Stimulated activated memory B cell treated with anti-CD40 and anti-IgM and Interleukin-4, amounts not matched to agents 10 μg/mL and 1 μg/mL and 100 μg/mL, for 72 hours (primary cell): ENCODE data around the gene NEK10.

Source experiments
- ATAC-seq: fragments of 150-1000 bp; cut with Tn5 transposase; 2 replicates; pipeline ENCODE4 v1.10.0; 2021
- H3K27ac Mint-ChIP-seq: one replicate; pipeline ENCODE4 v1.8.0; 2022; ENCODE audit warnings: mild to moderate bottlenecking, mixed read lengths
- H3K27me3 Mint-ChIP-seq: one replicate; pipeline ENCODE4 v1.8.0; 2022; ENCODE audit warnings: mixed read lengths
- H3K36me3 Mint-ChIP-seq: one replicate; pipeline ENCODE4 v1.8.0; 2022; ENCODE audit warnings: mixed read lengths
- H3K4me1 Mint-ChIP-seq: one replicate; pipeline ENCODE4 v1.8.0; 2022; ENCODE audit warnings: mixed read lengths
- H3K4me3 Mint-ChIP-seq: one replicate; pipeline ENCODE4 v1.8.0; 2022; ENCODE audit warnings: mild to moderate bottlenecking, moderate library complexity, mixed read lengths
- H3K9me3 Mint-ChIP-seq: one replicate; pipeline ENCODE4 v1.8.0; 2022; ENCODE audit warnings: mixed read lengths

The NEK10 gene

DNA sequence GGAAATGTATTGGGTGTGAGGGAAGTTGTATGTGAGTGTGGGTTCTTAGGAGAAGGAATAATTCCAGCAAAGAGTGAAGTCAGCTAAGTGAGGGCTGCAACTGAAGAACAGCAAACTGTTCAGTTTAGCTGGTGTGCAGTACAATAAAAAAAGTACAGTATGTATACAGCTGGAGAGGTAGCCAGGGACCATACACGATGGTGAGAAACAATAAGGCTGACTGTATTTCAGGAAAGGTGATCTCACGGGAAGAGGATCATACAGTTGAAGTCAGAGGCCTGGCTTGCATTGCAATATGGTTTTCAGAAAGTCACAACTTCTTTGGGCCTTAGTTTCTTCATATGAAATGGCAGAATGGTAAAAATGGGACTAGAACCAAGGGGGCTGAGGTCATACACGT, 222.4 kb downstream of the NEK10 start:
- H3K27me3 Mint-ChIP-seq, result peaks cover 1% of the 10 kb centered on the region
- no peak overlapping the region for H3K27ac Mint-ChIP-seq
- no peaks in the 10 kb centered on the region for H3K36me3 Mint-ChIP-seq
- H3K4me1 Mint-ChIP-seq, result no peaks in the 10 kb centered on the region
- H3K4me3 Mint-ChIP-seq, result no peak overlapping the region
- peaks cover 3% of the 10 kb centered on the region for H3K9me3 Mint-ChIP-seq
- ATAC-seq, result no peak

DNA sequence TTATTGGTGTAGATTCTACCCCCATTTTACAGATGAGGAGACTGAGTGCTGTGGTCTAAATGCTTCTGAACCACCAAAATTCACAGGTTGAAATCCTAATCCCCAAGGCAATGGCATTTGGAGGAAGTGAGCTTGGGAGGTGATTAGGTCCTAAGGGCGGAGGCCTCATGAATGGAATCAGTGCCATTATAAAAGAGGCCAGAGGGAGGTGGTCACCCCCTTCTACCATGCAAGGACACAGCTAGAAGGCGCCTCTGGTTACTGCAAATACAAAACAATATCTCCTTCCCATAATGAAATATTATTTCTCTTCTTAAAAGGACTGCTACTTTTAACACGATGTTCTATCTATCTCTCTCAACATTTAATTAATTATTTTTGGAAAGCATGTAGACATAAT, 223.5 kb downstream of the NEK10 start:
- Mint-ChIP-seq H3K9me3 (peaks cover 3% of the 10 kb centered on the region), H3K27me3 (no peaks in the 10 kb centered on the region), H3K4me1 (no peaks in the 10 kb centered on the region), H3K4me3 (no peak overlapping the region), H3K27ac (no peak overlapping the region), H3K36me3 (no peaks in the 10 kb centered on the region)
- no peak for ATAC-seq

DNA sequence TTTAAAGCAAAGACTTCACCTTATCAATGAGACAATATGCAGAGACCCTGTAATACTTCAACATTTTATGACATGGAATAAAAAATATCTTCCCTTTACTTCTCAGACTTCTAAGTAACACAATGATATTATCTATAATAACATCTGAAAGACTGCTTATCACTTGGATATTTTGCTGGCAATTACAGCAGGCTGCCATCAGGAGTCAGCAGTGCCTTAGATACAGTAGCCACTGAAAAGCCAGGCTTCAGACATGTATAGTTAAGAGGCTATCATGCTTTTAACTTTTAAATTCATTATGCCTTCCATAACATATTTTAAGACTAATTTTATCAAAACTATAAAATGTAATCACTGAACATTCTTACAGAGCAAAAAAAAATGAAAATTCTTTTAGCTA, 227.5 kb downstream of the NEK10 start:
- no peak overlapping the region for H3K27ac Mint-ChIP-seq
- H3K36me3 Mint-ChIP-seq, result no peaks in the 10 kb centered on the region
- H3K4me3 Mint-ChIP-seq, result no peak overlapping the region
- H3K9me3 Mint-ChIP-seq, result peaks cover 3% of the 10 kb centered on the region
- H3K27me3 Mint-ChIP-seq, result no peaks in the 10 kb centered on the region
- ATAC-seq, result no peak
- no peaks in the 10 kb centered on the region for H3K4me1 Mint-ChIP-seq

DNA sequence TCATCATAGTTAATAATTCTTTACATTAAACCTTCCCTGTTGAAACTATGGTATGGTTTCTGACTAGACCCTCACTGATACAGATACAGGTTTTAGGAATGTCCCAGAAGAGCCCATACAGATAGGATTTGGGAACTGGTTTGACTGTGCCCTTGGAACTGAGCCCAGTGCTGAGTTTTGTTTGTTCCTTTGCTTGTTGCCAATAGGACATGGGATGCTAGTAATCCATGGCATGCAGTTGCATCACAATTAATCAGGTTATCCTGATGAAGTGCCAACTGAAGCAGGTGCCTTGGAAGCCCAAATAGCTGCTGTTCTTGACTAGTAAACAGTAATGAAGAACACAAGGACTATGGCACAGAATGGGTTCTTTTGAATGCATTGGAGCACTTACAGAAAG, 230.6 kb downstream of the NEK10 start:
- Mint-ChIP-seq H3K9me3 (peaks cover 3% of the 10 kb centered on the region), H3K4me1 (peaks cover 6% of the 10 kb centered on the region), H3K4me3 (no peak overlapping the region), H3K27me3 (no peaks in the 10 kb centered on the region), H3K36me3 (no peaks in the 10 kb centered on the region), H3K27ac (no peak overlapping the region)
- no peak for ATAC-seq

DNA sequence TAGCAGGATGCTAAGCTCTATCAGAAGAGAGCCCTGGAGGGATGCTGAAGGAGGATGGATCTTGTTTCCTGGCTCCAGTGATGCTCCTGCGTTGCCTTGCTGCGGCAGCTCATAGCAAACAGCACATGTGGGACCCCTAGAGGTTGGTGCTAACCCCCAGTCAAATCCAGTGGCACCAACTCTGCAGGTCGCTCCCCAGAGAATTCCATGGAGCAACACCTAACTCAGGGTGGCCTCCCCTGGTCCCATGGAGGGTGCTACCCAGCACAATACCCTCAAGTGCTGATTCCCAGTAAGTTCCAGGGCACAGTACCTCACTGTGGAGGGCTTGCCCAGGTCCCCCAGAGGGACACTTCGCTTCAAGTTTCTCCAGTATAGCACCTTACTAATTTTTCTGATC, 231.2 kb downstream of the NEK10 start:
- Mint-ChIP-seq H3K27me3 (no peaks in the 10 kb centered on the region), H3K36me3 (no peaks in the 10 kb centered on the region), H3K4me3 (no peak overlapping the region), H3K27ac (no peak overlapping the region), H3K4me1 (peaks cover 6% of the 10 kb centered on the region), H3K9me3 (peaks cover 3% of the 10 kb centered on the region)
- ATAC-seq, result no peak

DNA sequence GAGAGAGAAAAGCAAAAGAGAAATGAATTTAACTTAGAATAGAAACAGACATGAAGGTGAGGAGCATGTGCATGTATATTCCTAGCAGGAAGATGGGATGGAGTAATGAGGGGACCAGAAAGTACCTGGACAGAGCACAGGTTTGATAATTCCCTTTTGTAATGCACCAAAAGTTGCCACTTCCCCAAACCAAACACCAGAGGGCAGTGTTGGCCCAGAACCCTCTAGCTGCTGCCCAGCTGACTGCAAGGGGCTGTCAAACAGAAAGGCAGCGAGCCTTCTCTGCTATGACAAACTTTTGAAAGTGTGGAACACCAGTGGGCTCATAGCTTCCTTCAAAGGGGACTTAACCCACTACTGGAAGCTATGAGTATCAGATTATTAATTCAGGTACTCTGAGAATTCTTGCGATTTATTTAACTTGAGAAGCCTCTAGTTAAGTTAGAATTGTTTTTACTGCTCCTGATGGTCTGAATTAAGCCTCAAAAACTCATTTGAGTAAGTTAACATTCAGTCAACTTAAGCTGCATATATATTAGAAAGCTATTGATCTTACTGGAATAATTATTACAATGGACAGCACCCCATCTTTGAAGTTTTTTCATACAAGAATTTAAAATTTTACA, 234.9 kb downstream of the NEK10 start:
- H3K9me3 Mint-ChIP-seq, result no peaks in the 10 kb centered on the region
- H3K27ac Mint-ChIP-seq, result no peak overlapping the region
- H3K27me3 Mint-ChIP-seq, result no peaks in the 10 kb centered on the region
- peaks cover 6% of the 10 kb centered on the region for H3K4me1 Mint-ChIP-seq
- no peaks in the 10 kb centered on the region for H3K36me3 Mint-ChIP-seq
- peak; percentile 68 for ATAC-seq
- no peak overlapping the region for H3K4me3 Mint-ChIP-seq

DNA sequence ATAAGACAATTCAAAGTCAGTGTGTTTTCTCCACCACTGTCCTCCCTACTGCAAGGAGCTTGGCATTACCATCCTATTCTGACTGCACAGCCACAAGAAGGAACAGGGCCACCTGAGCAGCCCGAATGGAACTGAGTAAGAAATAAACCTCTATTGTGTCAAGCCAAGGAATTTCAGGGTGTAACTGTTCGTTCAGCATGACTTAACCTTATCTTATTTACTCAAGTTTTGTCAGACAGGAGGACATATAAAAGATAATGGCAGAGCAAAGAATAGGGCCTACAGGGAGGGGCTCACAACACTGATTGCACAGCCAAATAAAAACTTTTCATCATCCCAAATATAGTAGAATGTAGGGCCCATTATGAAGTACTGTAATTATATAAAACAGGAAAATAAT, 236.1 kb downstream of the NEK10 start:
- H3K27ac Mint-ChIP-seq, result no peak overlapping the region
- no peak for ATAC-seq
- no peak overlapping the region for H3K4me3 Mint-ChIP-seq
- no peaks in the 10 kb centered on the region for H3K36me3 Mint-ChIP-seq
- peaks cover 6% of the 10 kb centered on the region for H3K4me1 Mint-ChIP-seq
- H3K27me3 Mint-ChIP-seq, result no peaks in the 10 kb centered on the region
- H3K9me3 Mint-ChIP-seq, result no peaks in the 10 kb centered on the region

DNA sequence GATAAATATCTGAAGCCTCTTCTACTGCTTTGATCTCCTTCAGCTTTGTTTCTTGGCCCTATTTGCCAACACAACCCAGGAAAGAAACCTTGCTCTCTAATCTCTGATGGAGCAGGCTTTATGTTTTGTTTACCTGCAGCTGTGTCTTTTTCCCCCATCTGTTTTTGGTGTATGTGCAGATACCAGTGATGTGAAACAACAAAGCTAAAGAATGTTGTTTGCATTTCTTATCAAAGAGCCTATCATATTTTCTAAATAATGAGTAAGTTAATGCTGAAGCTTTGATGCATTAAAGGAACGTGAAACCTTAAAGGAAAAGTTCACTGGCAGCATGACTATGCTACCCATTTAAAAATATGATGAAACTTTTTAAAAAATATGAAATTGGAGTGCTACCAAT, 238.4 kb downstream of the NEK10 start:
- ATAC-seq, result no peak
- no peaks in the 10 kb centered on the region for H3K36me3 Mint-ChIP-seq
- H3K27ac Mint-ChIP-seq, result no peak overlapping the region
- H3K4me1 Mint-ChIP-seq, result peaks cover 6% of the 10 kb centered on the region
- H3K4me3 Mint-ChIP-seq, result no peak overlapping the region
- no peaks in the 10 kb centered on the region for H3K9me3 Mint-ChIP-seq
- H3K27me3 Mint-ChIP-seq, result no peaks in the 10 kb centered on the region

DNA sequence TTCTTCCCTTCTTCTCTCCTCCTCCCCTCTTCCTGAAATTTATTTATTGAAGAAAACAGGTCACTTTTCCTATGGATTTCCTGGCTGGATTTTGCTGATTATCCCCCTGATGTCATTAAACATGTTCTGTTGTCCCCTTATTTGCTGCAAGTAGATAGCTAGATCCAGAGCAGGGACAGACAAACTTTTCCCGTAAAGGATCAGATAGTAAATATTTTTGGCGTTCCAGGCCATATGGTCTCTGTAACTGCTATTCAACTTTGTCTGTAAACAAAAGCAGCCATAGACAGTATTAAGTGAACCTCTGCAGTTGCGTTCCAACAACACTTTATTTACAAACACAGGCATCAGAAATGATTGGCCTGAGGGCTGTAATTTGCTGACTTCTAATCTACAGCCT, 241.3 kb downstream of the NEK10 start:
- ATAC-seq, result no peak
- Mint-ChIP-seq H3K27ac (no peak overlapping the region), H3K4me3 (no peak overlapping the region), H3K27me3 (no peaks in the 10 kb centered on the region), H3K9me3 (no peaks in the 10 kb centered on the region), H3K36me3 (no peaks in the 10 kb centered on the region), H3K4me1 (no peaks in the 10 kb centered on the region)

DNA sequence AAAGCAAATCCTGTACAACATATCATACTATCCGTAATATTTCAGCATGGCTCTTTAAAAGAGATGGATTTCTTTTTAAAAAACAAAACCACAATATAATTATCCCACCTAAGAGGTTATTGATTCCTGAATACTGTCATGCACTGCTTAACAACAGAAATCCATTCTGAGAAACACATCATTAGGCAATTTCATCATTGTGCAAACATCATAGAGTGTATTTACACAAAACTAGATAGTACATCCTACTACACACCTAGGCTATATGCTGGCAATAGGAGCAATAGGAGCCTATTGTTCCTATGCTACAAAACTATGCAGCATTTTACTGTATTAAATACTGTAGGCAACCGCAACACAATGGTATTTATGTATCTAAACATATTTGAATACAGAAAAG, 242.0 kb downstream of the NEK10 start:
- Mint-ChIP-seq H3K36me3 (no peaks in the 10 kb centered on the region), H3K4me1 (no peaks in the 10 kb centered on the region), H3K27me3 (no peaks in the 10 kb centered on the region), H3K27ac (no peak overlapping the region), H3K4me3 (no peak overlapping the region), H3K9me3 (no peaks in the 10 kb centered on the region)
- no peak for ATAC-seq

DNA sequence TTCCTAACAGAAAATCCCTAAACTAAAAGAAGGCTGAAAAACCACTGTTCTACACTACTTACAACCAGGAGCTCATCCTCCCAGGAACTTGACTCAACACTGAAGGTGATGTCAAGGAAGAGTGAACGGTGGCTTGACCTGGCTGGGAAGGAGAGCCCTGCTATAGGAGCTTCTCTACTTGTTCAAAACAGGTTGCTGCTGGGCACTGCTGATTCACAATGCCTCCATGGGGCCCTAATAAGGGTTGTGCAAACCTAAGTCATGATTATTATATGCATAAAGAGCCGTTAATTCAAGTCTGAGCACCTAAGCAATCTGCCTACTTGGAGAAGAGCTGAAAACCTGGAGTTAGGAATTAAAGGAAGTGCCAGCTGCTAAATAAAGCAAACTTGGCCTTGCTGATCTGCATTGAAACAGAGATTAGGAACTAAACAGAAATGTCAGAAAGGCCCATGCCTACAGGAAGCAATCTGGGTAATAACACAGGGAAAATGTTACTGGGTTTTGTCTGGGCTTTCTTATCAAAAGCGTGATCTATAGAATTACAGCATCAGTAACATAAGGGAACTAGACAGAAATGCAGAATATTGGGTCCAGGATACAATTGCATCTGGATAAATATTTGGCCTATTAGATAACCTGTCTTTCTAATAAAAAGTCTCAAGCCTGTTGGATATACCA, 243.2 kb downstream of the NEK10 start:
- H3K4me1 Mint-ChIP-seq, result no peaks in the 10 kb centered on the region
- H3K4me3 Mint-ChIP-seq, result no peak overlapping the region
- H3K27ac Mint-ChIP-seq, result no peak overlapping the region
- H3K36me3 Mint-ChIP-seq, result no peaks in the 10 kb centered on the region
- no peaks in the 10 kb centered on the region for H3K9me3 Mint-ChIP-seq
- no peaks in the 10 kb centered on the region for H3K27me3 Mint-ChIP-seq
- ATAC-seq, result peak; percentile 42

DNA sequence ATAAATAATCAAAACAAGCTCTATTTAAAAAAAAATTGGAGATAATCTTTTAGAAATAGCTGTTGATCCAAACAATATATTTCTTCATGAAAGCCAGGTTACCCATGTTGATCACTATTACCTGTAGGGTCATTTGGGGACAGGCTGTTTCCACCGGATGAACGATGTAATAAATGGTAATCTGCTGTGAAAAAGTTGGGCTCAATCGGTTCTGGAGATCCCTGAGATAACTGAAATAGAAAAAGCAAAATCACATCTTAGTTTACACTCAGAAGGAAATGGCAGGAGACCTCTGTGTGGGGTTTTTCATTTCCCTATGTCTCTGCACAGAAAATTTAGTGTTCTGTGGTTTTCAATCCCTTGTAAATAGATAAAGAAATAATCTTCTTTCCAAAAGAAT, 249.5 kb downstream of the NEK10 start:
- H3K9me3 Mint-ChIP-seq, result no peaks in the 10 kb centered on the region
- H3K27ac Mint-ChIP-seq, result no peak overlapping the region
- no peaks in the 10 kb centered on the region for H3K36me3 Mint-ChIP-seq
- H3K27me3 Mint-ChIP-seq, result no peaks in the 10 kb centered on the region
- no peak for ATAC-seq
- no peak overlapping the region for H3K4me3 Mint-ChIP-seq
- H3K4me1 Mint-ChIP-seq, result no peaks in the 10 kb centered on the region

DNA sequence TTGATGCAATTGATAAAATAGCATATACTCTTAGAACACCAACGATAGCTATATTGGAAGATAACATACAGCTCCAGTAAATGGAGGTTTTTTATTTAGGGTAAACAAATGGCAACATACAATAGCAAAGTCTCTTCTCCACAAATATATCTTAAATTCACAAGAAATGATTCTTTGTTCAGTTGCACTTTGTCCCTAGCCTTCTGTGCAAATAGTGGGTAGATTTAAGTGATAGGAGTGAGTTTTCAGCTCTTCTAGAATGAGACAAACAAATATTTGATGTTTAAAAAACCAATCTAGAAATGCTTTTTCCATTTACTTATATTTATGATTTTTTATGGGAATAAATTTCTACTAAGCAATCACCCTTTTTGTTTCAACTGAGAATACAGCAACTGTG, 253.8 kb downstream of the NEK10 start:
- Mint-ChIP-seq H3K4me3 (no peak overlapping the region), H3K36me3 (no peaks in the 10 kb centered on the region), H3K4me1 (no peaks in the 10 kb centered on the region), H3K27ac (no peak overlapping the region), H3K27me3 (no peaks in the 10 kb centered on the region), H3K9me3 (no peaks in the 10 kb centered on the region)
- ATAC-seq, result no peak

DNA sequence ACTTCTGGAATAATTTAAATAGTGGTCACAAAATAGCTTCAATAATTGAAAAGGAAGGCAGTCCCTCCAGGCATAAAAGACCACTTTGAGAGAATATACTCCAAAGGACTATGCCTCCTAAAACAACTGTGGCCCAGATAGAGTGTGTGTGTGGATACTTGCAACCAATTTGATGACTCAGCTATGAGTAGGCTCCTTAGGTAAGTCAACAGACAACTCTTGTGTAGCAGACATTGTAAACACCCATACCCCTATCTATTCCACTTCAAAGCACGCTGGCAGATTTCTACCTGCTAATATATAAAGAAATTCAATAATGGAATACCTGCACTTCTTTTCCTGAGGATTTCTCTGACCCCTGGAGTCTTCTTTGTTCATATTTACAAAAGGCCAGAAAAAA, 254.5 kb downstream of the NEK10 start:
- H3K4me3 Mint-ChIP-seq, result no peak overlapping the region
- no peaks in the 10 kb centered on the region for H3K9me3 Mint-ChIP-seq

DNA sequence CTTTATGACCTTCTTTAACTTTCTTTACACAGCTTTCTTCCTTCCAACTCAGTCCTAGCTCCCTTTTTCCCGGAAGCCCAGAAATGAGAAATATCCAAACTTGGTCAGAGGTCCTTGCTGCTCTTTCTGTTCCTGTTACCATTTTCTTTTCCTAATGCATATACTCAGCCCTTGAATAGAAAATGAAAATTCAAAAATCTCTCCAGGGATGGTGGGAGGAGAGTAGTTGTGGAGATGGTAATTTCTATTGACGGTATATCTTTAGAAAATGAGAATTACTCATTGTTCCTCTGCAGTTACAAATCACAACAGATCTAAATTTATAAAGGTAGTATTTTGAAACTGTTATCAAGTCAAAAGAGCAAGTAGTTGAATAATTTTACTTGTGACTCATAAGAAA, 255.1 kb downstream of the NEK10 start:
- ATAC-seq, result no peak
- H3K36me3 Mint-ChIP-seq, result no peaks in the 10 kb centered on the region
- no peak overlapping the region for H3K4me3 Mint-ChIP-seq
- no peak overlapping the region for H3K27ac Mint-ChIP-seq
- H3K4me1 Mint-ChIP-seq, result no peaks in the 10 kb centered on the region
- H3K9me3 Mint-ChIP-seq, result no peaks in the 10 kb centered on the region
- no peaks in the 10 kb centered on the region for H3K27me3 Mint-ChIP-seq

More for the DNA sequence above, 254.5 kb downstream of the NEK10 start:
- Mint-ChIP-seq H3K27me3 (no peaks in the 10 kb centered on the region), H3K4me1 (no peaks in the 10 kb centered on the region), H3K27ac (no peak overlapping the region), H3K36me3 (no peaks in the 10 kb centered on the region)
- no peak for ATAC-seq

DNA sequence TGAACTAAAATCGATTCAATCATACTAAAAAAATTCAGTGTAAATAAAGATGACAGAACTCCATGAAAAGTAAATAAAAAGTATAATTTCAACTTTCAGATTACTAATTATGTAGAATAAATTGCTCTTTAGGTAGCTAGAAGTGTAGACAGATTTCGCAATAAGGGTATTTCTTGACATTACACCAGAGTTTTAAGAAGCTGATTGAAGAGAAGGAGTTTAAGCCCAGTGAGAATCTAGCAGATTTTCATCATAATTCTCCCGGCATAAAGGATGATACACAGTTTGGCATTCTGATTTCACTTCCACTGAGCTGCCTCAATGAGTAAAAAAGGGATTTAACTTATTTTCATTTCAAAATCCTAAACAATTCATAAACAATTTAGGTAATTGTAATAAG, 259.2 kb downstream of the NEK10 start:
- H3K4me1 Mint-ChIP-seq, result no peaks in the 10 kb centered on the region

More for the DNA sequence above, 259.2 kb downstream of the NEK10 start:
- no peak overlapping the region for H3K4me3 Mint-ChIP-seq
- ATAC-seq, result no peak
- no peak overlapping the region for H3K27ac Mint-ChIP-seq
- H3K9me3 Mint-ChIP-seq, result no peaks in the 10 kb centered on the region
- H3K36me3 Mint-ChIP-seq, result no peaks in the 10 kb centered on the region
- H3K27me3 Mint-ChIP-seq, result no peaks in the 10 kb centered on the region
